Measurements from ENCODE around the gene PPP1R3G. TPM values are rescaled to one million over a fixed set of nuclear protein-coding genes. Genes with fewer than 3 reads are reported as not detected.
A peak's percentile ranks its signal among the peaks of the same experiment; 100 is the strongest.

The PPP1R3G gene
- total and polyA plus RNA-seq, 2 of the 13 experiments (the other 11 are each of a cell fraction or from before 2014, with no cell fraction given) = 1.2 to 1.3 TPM

- TF ChIP-seq ATF2 (CRISPR knock-in tag; IDR thresholded peaks at IDR 0.05) = peak; percentile 99
- TF ChIP-seq ZFP41 (CRISPR knock-in tag; IDR thresholded peaks at IDR 0.05; ENCODE audit: borderline replicate concordance) = no peak
- peak; percentile 80; the same call in 1 of the 2 replicates for TF ChIP-seq FUBP1 (CRISPR knock-in tag; IDR thresholded peaks at IDR 0.05; ENCODE audit: borderline replicate concordance)
- no peak for TF ChIP-seq ZBTB8A (CRISPR knock-in tag; IDR thresholded peaks at IDR 0.05; ENCODE audit: borderline replicate concordance, low read depth)
- peak; percentile 20; the same call in 1 of the 2 replicates for TF ChIP-seq EHMT2 (IDR thresholded peaks at IDR 0.05; ENCODE audit: borderline replicate concordance, low read depth, low read length)
- peak; percentile 99 for TF ChIP-seq HDAC1 (CRISPR knock-in tag; IDR thresholded peaks at IDR 0.05)
- peak; percentile 73; the same call in 1 of the 2 replicates for TF ChIP-seq THAP9 (CRISPR knock-in tag; IDR thresholded peaks at IDR 0.05; ENCODE audit: borderline replicate concordance)
- 0 out of 2 replicates have a peak, but pooled peaks have one; percentile 78 for TF ChIP-seq KLF9 (CRISPR knock-in tag; IDR thresholded peaks at IDR 0.05; ENCODE audit: low read depth)
- no peak for TF ChIP-seq ELF4 (CRISPR knock-in tag; IDR thresholded peaks at IDR 0.05; ENCODE audit: borderline replicate concordance)
- TF ChIP-seq ZNF501 (CRISPR knock-in tag; IDR thresholded peaks at IDR 0.05) = peak; percentile 98
- TF ChIP-seq SRSF4 (IDR thresholded peaks at IDR 0.05; ENCODE audit: low read depth, low read length, poor library complexity, severe bottlenecking) = no peak
- TF ChIP-seq ZNF225 (CRISPR knock-in tag; IDR thresholded peaks at IDR 0.05) = peak; percentile 85; the same call in 1 of the 2 replicates
- 0 out of 2 replicates have a peak, but pooled peaks have one; percentile 63 for TF ChIP-seq ZNF546 (CRISPR knock-in tag; conservative IDR thresholded peaks at IDR 0.05)
- peak; percentile 75 for TF ChIP-seq ZNF354B (CRISPR knock-in tag; IDR thresholded peaks at IDR 0.05)
- TF ChIP-seq PRMT3 (CRISPR knock-in tag; IDR thresholded peaks at IDR 0.05; ENCODE audit: borderline replicate concordance, low read depth) = peak; percentile 87
- TF ChIP-seq TOE1 (CRISPR knock-in tag; IDR thresholded peaks at IDR 0.05) = no peak; the same call in 1 of the 2 replicates
- no peak for TF ChIP-seq ATM (IDR thresholded peaks at IDR 0.05; ENCODE audit: borderline replicate concordance)
- TF ChIP-seq ZNF792 (CRISPR knock-in tag; IDR thresholded peaks at IDR 0.05) = peak; percentile 98
- peak; percentile 98 for TF ChIP-seq BORCS8-MEF2B (CRISPR knock-in tag; IDR thresholded peaks at IDR 0.05)
- TF ChIP-seq PAX8 (CRISPR knock-in tag; IDR thresholded peaks at IDR 0.05; ENCODE audit: borderline replicate concordance) = no peak
- TF ChIP-seq ZNF275 (CRISPR knock-in tag; IDR thresholded peaks at IDR 0.05; ENCODE audit: borderline replicate concordance) = 0 out of 2 replicates have a peak, but pooled peaks have one; percentile 91
- no peak for TF ChIP-seq ZNF333 (CRISPR knock-in tag; IDR thresholded peaks at IDR 0.05; ENCODE audit: borderline replicate concordance)
- TF ChIP-seq KDM1A (CRISPR knock-in tag; IDR thresholded peaks at IDR 0.05) = peak; percentile 90
Observed at GRCh38 chr6:5068153-5068751, 16.9 kb upstream of the PPP1R3G start (continued).
